Measurements from ENCODE around the gene LARGE1.

Gene LARGE1

GRCh38 chr22:33922349-33922681 lies 2.0 kb upstream of the LARGE1 start:
- H3K27ac ChIP-seq = no peak overlapping the region
- TF ChIP-seq ZFX (IDR thresholded peaks at IDR 0.05; ENCODE audit: borderline replicate concordance) (no peak), CTCF (IDR thresholded peaks at IDR 0.05) (no peak)

GRCh38 chr22:33921525-33922348 lies 1.5 kb upstream of the LARGE1 start:
- H3K27ac ChIP-seq = no peak overlapping the region
- TF ChIP-seq ZFX (IDR thresholded peaks at IDR 0.05; ENCODE audit: borderline replicate concordance) (no peak), CTCF (IDR thresholded peaks at IDR 0.05) (no peak)

- peak overlapping the region; percentile 44 for H3K27ac ChIP-seq
Measured at GRCh38 chr22:33920927-33921524, 750 bp upstream of the LARGE1 start.

GRCh38 chr22:33919391-33920196 lies 682 bp downstream of the LARGE1 start:
- H3K27ac ChIP-seq = no peak overlapping the region
- TF ChIP-seq ZFX (IDR thresholded peaks at IDR 0.05; ENCODE audit: borderline replicate concordance) = no peak
- TF ChIP-seq CTCF (IDR thresholded peaks at IDR 0.05) = no peak

More at GRCh38 chr22:33920927-33921524, 750 bp upstream of the LARGE1 start:
- no peak for TF ChIP-seq CTCF (IDR thresholded peaks at IDR 0.05)
- no peak for TF ChIP-seq ZFX (IDR thresholded peaks at IDR 0.05; ENCODE audit: borderline replicate concordance)

- no peak for TF ChIP-seq CTCF (IDR thresholded peaks at IDR 0.05)
- TF ChIP-seq ZFX (IDR thresholded peaks at IDR 0.05; ENCODE audit: borderline replicate concordance) = no peak
- no peak overlapping the region for H3K27ac ChIP-seq
Measured at GRCh38 chr22:33918676-33919365, 1.5 kb downstream of the LARGE1 start.

- H3K27ac ChIP-seq = no peak overlapping the region
- TF ChIP-seq ZFX (IDR thresholded peaks at IDR 0.05; ENCODE audit: borderline replicate concordance) (no peak), CTCF (IDR thresholded peaks at IDR 0.05) (no peak)
Measured at GRCh38 chr22:33917744-33918406, 2.4 kb downstream of the LARGE1 start.
